GM18870 (cell line): ENCODE data around the gene ATM.

ENCODE experiments used
- ATAC-seq: cut with Tn5 transposase; IDR thresholded peaks from one replicate; pipeline ENCODE4 v1.9.1; 2021; ENCODE audit warnings: moderate library complexity; ENCODE audit not compliant: unreplicated experiment

The ATM gene, protein sequence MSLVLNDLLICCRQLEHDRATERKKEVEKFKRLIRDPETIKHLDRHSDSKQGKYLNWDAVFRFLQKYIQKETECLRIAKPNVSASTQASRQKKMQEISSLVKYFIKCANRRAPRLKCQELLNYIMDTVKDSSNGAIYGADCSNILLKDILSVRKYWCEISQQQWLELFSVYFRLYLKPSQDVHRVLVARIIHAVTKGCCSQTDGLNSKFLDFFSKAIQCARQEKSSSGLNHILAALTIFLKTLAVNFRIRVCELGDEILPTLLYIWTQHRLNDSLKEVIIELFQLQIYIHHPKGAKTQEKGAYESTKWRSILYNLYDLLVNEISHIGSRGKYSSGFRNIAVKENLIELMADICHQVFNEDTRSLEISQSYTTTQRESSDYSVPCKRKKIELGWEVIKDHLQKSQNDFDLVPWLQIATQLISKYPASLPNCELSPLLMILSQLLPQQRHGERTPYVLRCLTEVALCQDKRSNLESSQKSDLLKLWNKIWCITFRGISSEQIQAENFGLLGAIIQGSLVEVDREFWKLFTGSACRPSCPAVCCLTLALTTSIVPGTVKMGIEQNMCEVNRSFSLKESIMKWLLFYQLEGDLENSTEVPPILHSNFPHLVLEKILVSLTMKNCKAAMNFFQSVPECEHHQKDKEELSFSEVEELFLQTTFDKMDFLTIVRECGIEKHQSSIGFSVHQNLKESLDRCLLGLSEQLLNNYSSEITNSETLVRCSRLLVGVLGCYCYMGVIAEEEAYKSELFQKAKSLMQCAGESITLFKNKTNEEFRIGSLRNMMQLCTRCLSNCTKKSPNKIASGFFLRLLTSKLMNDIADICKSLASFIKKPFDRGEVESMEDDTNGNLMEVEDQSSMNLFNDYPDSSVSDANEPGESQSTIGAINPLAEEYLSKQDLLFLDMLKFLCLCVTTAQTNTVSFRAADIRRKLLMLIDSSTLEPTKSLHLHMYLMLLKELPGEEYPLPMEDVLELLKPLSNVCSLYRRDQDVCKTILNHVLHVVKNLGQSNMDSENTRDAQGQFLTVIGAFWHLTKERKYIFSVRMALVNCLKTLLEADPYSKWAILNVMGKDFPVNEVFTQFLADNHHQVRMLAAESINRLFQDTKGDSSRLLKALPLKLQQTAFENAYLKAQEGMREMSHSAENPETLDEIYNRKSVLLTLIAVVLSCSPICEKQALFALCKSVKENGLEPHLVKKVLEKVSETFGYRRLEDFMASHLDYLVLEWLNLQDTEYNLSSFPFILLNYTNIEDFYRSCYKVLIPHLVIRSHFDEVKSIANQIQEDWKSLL (N-terminal part only)

DNA sequence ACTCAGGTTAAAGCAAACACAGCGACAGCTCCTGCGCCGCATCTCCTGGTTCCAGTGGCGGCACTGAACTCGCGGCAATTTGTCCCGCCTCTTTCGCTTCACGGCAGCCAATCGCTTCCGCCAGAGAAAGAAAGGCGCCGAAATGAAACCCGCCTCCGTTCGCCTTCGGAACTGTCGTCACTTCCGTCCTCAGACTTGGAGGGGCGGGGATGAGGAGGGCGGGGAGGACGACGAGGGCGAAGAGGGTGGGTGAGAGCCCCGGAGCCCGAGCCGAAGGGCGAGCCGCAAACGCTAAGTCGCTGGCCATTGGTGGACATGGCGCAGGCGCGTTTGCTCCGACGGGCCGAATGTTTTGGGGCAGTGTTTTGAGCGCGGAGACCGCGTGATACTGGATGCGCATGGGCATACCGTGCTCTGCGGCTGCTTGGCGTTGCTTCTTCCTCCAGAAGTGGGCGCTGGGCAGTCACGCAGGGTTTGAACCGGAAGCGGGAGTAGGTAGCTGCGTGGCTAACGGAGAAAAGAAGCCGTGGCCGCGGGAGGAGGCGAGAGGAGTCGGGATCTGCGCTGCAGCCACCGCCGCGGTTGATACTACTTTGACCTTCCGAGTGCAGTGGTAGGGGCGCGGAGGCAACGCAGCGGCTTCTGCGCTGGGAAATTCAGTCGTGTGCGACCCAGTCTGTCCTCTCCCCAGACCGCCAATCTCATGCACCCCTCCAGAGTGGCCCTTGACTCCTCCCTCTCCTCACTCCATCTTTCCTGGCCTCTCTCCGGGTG lies at the start of gene ATM, which contains the start of gene NPAT:
ATM (plus strand) TSS at position 494 of the 774 bp plus-strand sequence. CDS start 4,558 bp downstream, outside the sequence.
NPAT (minus strand) TSS at position 65 of the 774 bp plus-strand sequence. CDS start 102 bp downstream, outside the sequence.
- peak; percentile 79 for ATAC-seq

DNA sequence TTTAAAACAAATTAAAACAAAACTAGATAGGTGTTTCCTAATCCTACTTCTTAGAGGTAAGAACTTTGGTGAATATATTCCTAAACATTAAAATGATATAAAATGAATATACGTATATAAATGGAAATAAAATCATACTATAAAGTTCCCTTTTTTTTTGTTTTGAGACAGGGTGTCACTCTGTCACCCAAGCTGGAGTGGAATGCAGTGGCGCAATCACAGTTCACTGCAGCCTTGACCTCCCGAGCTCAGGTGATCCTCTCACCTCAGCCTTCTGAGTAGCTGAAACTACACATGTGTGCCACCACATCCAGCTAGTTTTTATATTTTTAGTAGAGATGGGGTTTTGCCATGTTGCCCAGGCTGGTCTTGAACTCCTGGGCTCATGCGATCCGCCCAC lies 45.3 kb upstream of the ATM start:
- ATAC-seq = no peak

DNA sequence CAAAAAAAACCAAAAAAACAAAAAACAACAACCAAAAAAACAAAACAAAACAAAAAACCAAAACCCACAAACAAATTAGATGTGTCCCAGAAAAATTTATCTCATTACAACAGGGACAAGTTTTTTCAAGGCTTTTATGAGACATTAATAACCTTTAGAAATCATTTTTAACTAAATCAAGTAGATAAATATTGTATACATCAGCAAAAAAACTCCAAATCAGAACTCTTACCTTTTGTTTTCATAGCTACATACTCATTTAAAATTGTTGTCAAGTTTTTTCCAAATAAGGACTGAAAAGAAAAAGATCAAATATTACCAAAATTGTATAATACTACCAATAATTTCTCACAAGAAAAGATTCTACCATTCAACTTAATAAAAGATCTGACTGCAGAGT lies 29.1 kb upstream of the ATM start:
- ATAC-seq = no peak

DNA sequence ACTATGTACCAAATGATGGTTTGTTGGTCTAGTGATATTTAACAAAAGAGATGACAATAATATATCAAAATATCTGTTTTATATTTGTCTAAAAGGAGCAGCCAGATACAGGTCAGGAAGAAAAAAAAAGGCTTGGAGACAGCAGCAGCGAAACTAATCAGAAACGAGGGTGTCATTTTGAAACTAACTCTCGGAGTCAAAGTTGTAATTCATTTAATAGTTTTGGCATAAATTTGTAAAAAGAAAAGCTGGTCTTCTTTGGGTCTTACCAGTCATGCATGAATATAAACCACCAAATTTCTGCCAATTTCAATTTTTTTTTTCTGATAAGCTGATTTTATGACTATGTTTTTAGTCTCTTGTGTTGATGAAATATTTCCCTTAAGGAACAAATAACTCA lies 26.0 kb upstream of the ATM start:
- ATAC-seq = no peak

DNA sequence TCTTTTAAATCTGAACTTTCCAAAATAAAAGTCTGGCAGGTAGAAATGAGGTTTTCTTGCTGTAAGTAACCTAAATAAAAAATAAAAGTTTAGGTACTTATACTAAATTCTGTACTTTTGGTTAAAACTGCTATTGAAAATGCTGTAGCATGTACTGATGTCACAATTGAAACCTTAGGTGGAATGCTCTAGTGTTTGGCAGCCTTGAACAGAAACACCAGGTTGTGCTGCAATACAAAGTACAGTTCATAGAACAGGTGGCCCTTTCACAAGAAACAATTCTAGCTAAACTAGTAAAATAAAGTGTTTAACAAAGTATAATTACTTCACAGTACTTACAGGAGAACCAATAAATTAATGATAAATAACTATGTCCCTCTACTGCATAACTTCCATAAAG lies 25.5 kb upstream of the ATM start:
- no peak for ATAC-seq

DNA sequence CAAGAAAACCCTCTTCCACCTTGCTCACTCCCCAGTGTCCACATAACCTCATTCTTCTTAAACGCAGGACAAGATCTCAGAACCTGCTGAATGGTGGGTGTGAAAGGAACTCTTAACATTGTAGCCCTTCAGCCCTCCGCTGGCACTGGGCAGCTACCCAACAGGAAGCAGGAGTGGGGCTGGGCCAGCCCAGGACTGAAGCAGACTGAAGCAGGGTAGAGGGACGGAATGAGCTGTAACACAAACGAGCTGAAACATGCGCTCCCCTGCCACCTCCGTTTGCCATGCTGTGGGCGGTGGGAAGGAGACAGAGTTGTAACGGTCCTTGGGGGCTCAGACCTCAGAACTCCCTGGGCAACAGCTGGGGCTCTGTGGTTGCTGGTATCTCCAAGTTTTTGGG lies 24.0 kb upstream of the ATM start:
- ATAC-seq = no peak

DNA sequence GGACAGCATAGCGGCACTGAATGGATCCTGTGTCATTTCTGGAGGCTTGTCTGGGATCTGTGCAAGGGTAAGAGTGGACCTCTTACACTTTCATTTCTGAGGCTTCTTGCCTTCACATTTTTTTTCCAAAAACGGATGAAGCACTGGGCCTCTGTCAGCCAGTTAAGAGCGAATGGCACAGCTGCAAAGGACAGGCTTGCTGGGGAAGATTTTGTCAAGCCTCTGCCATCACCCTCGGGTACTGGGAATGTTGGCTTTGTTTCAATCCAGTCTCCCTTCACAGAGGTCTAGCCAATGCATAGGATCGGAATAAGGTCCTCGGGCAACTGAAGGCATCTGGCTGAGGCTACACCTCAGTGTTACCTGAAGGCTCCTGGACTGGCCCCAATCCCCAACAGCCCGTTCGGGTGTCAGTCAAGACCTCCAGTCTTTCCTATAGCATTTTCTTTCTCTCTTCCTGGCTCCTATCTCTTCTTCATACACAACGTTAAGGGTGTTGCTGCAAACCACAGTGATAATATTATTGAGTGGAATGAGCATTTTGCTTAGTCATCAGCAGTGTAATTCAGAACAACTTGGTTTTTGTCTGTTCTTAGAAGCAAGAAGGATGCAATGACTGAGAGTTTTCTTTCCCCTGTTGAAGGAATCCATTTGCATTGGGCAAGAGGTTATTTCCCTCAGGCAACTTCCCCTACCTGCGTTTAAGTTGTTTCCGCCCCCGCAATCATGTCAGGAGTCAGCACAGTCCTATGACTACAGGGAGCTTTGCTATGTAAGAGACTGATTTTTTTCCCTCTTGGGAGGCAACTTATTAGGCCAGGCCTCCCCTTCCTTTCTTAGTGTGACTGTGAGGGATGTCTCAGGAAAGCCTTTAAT lies 23.2 kb upstream of the ATM start:
- peak; percentile 80 for ATAC-seq

DNA sequence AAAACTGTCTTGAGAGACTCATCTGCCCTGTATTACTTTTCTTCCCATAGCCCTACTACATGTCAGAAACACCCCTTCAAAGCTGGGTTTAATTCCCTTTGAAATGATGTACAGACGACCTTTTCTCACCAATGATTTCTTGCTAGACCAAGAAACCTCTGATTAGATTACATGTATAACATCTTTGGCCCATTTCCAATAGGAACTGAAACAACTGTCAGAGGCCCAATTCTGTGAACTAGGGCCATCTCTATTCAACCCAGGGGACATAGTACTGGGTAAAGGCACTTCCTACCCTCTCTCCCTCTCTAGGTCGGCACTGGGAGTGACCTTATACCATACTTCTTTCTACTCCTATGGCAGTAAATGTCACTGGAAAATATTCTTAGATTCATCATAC lies 19.8 kb upstream of the ATM start:
- ATAC-seq = no peak

DNA sequence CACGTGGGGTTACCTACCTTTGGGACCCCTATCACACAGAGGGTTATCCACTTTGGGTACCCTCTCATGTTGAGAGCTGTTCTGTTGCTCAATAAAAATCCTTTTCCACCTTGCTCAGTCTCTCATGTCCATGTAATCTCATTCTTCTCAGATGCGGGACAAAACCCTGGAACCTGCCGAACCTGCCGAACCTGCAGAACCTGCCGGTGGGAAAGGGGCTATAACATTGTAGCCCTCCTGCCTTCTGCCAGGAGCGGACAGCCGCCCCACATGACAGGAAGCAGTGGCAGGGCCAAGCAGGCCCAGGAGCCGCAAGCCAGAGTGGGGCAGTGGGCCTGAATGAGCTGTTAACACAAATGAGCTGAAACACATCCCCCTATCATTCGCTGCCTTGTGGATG lies 18.5 kb upstream of the ATM start:
- ATAC-seq = no peak

DNA sequence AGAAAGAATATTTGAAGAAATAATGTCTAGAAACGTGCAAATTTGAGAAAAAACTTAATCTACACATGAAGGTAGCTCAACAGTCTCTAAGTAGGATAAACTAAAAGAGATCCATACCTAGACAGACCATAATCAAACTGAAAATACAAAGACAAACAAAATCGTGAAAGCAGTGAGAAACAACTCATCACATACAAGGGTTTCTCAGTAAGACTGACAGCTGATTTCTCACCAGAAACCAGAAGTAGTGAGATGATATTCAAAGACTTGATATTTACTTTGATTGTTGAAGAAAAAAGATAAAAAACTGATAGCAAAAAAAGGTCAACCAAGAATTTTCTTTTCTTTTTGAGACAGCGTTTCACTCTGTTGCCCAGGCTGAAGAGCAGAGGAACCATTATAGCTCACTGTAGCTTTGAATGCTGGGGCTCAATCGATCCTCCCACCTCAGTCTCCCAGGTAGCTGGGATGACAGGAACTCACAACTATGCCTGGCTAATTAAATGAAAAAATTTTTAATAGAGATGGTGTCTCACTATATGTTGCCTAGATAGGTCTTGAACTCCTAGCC lies 17.9 kb upstream of the ATM start:
- no peak for ATAC-seq

DNA sequence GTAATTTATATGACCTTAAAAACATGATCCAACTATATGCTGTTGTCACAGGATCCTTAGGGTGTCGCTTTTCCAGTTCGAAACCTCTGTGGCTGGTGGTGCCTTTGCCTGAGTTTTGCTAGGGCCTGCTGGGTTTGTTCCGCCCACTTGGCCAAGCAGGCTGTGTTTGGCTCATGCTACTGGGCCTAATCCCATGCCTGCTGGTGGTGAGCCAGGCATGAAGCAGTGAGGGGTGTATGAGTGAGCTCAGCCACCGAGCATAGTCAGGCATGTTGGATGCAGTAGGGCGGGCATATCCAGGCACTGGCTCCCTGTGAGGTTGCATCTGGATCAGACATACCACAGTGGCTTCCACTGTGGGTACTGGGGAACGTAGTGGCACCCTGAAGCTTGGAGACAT lies 16.7 kb upstream of the ATM start:
- no peak for ATAC-seq

DNA sequence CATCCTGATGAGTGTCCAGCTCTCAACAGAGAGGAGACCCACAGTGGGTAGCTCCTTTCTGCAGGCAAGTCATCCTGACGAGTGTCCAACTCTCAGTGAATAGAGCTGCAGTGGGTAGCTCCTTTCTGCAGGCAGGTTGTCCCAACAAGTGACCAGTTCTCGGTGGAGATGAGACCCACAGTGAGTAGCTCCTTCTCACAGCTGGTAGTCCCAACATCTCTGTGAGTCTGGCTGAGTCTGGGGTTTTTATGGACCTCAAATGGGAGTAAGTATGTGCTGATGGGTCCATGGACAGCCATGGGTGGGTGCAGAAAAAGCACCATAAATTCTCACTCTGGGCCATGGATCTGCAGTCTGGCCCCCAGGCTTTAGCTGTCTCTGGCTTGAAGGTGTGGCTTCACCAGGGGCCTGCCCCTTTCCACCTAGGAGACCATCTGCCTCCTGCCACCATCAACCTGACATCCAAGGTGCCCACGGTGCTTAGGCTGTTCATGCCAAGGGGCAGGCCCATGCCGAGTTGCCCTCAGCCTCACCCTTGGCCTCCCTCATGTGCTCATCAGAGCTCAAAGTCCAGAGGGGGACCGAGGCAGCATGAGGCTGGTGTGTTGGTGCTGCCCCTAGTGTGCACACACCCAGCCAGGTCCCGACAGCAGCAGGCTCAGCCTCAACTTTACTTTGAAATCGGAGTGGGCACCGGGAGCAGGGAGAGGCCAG lies 15.7 kb upstream of the ATM start:
- ATAC-seq = no peak

DNA sequence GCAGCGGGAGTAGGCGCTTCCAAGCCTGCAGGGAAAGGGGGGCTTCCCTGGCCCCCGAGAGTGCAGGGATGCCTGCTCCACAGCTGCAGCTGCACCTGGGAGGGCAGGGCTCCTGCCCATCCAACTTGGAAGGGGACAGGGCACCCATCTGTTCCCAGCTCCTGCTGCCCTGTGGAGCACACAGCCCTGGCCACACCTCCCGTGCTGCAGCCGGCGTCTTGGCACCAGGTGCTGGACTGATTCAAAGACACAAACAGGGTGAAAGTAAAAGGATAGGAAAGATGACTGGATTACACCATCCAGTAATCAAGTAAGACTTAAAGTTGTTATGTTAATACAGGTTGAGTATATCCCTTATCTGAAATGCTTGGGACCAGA lies 15.2 kb upstream of the ATM start:
- ATAC-seq = no peak

DNA sequence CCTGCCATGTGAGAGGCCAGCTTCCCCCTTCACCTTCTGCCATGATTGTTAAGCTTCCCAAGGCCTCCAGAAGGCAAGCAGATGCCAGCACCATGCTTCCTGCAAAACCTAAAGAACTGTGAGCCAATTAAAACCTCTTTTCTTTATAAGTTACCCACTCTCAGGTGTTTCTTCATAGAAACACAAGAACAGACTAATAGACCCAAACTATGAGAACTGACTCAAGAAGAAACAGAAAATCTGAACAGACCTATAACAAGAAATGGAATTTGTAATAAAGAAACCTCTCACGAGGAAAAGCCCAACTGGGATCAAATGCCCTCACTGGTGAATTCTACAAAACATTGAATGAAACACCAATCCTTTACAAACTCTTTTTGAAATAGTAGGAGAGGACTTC lies 12.4 kb upstream of the ATM start:
- no peak for ATAC-seq

DNA sequence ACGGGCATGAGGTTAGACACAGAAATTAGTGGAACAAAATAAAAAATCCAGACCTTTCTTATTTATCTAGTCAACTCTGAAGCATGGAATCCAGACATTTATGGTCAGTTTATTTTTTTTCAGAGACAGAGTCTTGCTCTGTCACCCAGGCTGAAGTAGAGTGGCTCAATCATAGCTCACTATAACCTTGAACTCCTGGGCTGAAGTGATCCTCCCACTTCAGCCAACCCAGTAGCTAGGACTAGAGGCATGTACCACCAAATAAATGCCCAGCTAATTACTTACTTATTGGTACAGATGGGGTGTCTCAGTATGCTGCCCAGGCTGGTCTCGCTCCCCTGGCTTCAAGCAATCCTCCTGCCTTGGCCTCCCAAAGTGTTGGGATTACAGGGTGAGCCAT lies 9.1 kb upstream of the ATM start:
- ATAC-seq = no peak

DNA sequence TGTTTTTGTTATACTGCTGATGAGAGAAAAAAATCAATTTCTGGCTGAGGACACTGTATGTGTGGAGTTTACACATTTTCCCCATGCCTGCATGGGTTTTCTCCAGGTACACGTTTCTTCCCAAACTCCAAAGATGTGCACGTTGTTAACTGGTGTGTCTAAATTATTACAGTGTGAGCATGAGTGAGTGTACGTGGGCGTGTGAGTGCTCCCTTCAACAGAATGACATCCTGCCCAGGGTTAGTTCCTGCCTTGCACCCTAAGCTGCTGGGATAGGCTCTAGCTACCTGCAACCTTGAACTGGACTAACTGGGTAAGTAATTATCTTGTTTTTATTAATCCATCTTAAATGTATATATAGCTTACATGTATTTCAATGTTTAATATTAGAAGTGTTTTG lies 5.9 kb upstream of the ATM start:
- no peak for ATAC-seq

DNA sequence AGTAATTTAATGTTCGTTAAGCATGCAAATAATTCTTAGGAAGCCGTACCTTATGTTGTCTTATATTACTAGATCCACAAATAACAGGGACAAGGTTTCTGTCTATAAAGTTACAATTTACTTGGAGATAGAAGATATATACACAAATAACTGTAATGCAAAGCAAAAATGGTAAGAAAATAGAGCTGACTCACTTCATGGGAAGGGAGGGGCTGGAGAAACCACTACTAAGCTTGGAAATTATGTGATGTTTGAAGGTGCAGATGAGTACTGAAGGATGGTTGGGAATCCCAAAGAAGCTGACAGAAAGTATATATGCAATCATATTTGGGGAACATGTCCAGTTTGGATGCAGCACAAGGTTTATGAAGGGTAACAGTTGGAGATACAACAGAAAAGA lies 4.4 kb upstream of the ATM start:
- ATAC-seq = no peak
